ENCODE results near the gene HEATR5A.

Gene HEATR5A

DNA sequence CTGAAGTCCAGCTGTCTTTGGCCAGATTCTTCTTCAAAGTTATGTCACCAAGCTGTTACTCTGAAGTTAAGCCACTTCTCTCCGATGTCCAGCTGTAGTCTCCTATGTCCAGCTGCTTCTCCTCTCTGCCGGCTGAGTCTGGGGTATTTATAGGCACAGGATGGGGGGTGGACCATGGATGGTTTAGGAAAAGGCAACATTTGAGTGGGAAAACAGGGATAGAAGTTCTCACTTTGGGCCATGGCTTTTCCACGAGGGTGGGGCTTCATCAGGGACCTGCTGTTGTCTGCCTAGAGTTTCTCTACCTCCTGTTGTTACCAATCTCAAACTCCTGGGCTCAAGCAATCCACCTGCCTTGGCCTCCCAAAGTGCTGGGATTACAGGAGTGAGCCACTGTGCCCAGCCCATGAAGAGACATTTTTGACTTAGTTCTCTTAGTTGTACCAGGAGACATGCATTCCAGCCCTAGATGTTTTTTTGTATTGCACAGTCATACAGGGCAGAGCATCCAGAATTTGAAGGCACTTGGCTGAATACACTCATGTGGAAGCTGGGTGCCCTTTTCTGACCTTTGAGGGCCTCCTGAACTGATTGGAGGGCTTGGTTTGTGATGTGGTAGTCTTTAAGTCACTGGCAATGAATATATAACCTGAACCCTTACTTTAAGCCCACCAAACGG is 132.9 kb downstream of the HEATR5A start:
- ATAC-seq, result no peak

DNA sequence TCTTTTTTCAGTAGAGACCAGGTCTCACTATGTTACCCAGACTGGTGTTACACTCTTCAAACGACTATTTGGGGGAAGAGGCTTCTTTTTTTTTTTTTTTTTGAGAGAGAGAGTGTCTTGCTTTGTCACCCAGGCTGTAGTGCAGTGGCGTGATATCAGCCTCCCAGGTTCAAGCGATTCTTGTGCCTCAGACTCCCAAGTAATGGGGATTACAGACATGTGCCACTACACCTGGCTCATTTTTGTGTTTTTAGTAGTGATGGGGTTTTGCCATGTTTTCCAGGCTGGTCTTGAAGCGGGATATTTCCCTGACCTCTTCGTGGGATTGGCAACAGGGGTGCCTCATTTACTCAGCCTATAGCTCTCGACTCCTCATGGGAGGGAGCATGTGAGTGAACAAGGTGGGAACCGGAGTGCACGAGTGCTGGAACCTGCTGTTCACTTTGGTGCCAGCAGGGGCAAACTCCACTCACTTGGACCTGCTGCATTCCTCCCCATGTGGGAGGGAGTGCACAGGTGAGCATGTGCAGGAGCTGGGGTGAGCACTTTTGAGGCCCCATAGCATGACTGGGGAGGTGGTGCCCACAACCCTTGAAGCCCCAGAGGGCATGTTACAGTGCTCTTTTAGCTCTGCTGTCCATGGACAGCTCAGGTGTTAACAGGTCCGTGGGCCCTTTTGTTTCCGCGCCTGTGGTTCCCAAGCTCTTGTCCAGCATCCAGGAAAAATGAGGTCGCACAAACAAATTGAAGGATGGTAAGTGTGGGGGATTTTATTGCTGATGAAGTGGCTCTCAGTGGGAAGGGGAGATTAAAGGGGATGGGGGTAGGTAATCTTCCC is 133.7 kb downstream of the HEATR5A start:
- no peak for ATAC-seq
- TF ChIP-seq, protein P1, sequence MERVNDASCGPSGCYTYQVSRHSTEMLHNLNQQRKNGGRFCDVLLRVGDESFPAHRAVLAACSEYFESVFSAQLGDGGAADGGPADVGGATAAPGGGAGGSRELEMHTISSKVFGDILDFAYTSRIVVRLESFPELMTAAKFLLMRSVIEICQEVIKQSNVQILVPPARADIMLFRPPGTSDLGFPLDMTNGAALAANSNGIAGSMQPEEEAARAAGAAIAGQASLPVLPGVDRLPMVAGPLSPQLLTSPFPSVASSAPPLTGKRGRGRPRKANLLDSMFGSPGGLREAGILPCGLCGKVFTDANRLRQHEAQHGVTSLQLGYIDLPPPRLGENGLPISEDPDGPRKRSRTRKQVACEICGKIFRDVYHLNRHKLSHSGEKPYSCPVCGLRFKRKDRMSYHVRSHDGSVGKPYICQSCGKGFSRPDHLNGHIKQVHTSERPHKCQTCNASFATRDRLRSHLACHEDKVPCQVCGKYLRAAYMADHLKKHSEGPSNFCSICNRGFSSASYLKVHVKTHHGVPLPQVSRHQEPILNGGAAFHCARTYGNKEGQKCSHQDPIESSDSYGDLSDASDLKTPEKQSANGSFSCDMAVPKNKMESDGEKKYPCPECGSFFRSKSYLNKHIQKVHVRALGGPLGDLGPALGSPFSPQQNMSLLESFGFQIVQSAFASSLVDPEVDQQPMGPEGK (CRISPR knock-in tag; IDR thresholded peaks at IDR 0.05; ENCODE audit: borderline replicate concordance), result no peak
- TF ChIP-seq ZNF8 (CRISPR knock-in tag; IDR thresholded peaks at IDR 0.05) (no peak), ESRRG (CRISPR knock-in tag; IDR thresholded peaks at IDR 0.05) (no peak), CSDC2 (CRISPR knock-in tag; IDR thresholded peaks at IDR 0.05) (no peak), TOX (CRISPR knock-in tag; IDR thresholded peaks at IDR 0.05; ENCODE audit: borderline replicate concordance) (no peak)
- TF ChIP-seq, protein P2, sequence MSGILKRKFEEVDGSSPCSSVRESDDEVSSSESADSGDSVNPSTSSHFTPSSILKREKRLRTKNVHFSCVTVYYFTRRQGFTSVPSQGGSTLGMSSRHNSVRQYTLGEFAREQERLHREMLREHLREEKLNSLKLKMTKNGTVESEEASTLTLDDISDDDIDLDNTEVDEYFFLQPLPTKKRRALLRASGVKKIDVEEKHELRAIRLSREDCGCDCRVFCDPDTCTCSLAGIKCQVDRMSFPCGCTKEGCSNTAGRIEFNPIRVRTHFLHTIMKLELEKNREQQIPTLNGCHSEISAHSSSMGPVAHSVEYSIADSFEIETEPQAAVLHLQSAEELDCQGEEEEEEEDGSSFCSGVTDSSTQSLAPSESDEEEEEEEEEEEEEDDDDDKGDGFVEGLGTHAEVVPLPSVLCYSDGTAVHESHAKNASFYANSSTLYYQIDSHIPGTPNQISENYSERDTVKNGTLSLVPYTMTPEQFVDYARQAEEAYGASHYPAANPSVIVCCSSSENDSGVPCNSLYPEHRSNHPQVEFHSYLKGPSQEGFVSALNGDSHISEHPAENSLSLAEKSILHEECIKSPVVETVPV (CRISPR knock-in tag; IDR thresholded peaks at IDR 0.05), result no peak
- TF ChIP-seq, protein P3, sequence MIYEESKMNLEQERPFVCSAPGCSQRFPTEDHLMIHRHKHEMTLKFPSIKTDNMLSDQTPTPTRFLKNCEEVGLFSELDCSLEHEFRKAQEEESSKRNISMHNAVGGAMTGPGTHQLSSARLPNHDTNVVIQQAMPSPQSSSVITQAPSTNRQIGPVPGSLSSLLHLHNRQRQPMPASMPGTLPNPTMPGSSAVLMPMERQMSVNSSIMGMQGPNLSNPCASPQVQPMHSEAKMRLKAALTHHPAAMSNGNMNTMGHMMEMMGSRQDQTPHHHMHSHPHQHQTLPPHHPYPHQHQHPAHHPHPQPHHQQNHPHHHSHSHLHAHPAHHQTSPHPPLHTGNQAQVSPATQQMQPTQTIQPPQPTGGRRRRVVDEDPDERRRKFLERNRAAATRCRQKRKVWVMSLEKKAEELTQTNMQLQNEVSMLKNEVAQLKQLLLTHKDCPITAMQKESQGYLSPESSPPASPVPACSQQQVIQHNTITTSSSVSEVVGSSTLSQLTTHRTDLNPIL (CRISPR knock-in tag; IDR thresholded peaks at IDR 0.05; ENCODE audit: low read depth), result no peak

More for the DNA sequence above, 132.9 kb downstream of the HEATR5A start:
- TF ChIP-seq TCF4 (CRISPR knock-in tag; IDR thresholded peaks at IDR 0.05; ENCODE audit: borderline replicate concordance) (no peak), PPARA (CRISPR knock-in tag; IDR thresholded peaks at IDR 0.05; ENCODE audit: borderline replicate concordance) (no peak), SNAI2 (CRISPR knock-in tag; IDR thresholded peaks at IDR 0.05) (no peak), ZNF70 (CRISPR knock-in tag; IDR thresholded peaks at IDR 0.05) (no peak), ISL1 (CRISPR knock-in tag; IDR thresholded peaks at IDR 0.05) (no peak), ESRRG (CRISPR knock-in tag; IDR thresholded peaks at IDR 0.05) (no peak)
- TF ChIP-seq, protein P1 (CRISPR knock-in tag; IDR thresholded peaks at IDR 0.05; ENCODE audit: borderline replicate concordance), result no peak

DNA sequence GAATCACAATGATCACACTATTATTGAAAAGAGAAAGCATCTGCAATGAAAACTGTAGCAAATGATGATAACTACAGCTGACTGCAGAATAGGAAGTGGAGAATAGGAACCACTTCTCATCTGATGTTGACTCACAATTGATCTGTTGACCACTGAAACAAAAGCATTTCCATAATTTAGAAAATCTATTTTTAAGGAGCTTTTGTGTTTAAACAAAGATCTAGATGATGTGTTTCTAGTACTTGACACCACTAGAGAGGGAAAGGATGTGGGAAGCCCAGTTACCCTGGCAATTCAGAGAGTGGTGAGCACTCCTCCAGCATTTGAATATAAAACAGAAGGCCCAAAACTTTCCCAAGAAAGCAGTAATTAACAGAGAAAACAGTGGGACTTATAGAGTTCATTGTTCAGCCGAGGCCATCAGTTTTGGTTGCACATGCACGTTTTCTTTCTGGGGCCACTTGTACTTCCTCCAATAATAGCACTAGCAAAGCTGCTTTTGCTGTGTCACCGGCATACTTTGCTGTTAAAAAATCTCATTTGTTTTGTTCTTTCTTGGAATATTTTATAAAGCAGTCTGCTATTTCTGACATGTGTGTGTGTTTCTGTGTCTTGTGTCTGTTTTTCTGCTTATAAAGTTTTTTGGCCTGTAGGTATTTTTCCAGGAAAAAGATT is 136.6 kb downstream of the HEATR5A start:
- no peak for TF ChIP-seq TOX (CRISPR knock-in tag; IDR thresholded peaks at IDR 0.05; ENCODE audit: borderline replicate concordance)
- no peak for TF ChIP-seq ZC3H10 (CRISPR knock-in tag; IDR thresholded peaks at IDR 0.05)
- TF ChIP-seq TCF4 (CRISPR knock-in tag; IDR thresholded peaks at IDR 0.05; ENCODE audit: borderline replicate concordance), result no peak
- ATAC-seq, result no peak

DNA sequence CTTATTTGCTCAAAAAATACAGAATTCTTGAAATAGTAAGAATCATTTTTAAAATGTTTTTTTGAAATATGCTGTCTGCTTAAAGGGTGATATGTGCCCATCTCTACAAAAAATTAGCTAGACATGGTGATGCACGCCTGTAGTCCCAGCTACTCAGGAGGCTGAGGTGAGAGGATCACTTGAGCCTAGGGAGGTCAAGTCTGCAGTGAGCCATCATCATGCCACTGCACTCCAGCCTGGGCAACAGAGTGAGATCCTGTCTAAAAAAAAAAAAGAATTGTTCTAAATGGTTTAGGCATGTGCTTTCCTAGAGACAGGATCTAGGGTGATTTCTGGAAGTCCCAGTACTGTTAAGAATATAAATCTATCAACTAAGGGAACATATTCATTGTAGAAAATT is 137.2 kb downstream of the HEATR5A start:
- no peak for ATAC-seq

More for the DNA sequence above, 137.2 kb downstream of the HEATR5A start:
- TF ChIP-seq BACH2 (CRISPR knock-in tag; IDR thresholded peaks at IDR 0.05; ENCODE audit: borderline replicate concordance), result no peak
- no peak for TF ChIP-seq ZNF70 (CRISPR knock-in tag; IDR thresholded peaks at IDR 0.05)
- no peak for TF ChIP-seq ISL1 (CRISPR knock-in tag; IDR thresholded peaks at IDR 0.05)
- TF ChIP-seq, protein P2 (CRISPR knock-in tag; IDR thresholded peaks at IDR 0.05), result no peak
- no peak for TF ChIP-seq ZNF8 (CRISPR knock-in tag; IDR thresholded peaks at IDR 0.05)
- no peak for TF ChIP-seq ESRRG (CRISPR knock-in tag; IDR thresholded peaks at IDR 0.05)
- TF ChIP-seq, protein P4, sequence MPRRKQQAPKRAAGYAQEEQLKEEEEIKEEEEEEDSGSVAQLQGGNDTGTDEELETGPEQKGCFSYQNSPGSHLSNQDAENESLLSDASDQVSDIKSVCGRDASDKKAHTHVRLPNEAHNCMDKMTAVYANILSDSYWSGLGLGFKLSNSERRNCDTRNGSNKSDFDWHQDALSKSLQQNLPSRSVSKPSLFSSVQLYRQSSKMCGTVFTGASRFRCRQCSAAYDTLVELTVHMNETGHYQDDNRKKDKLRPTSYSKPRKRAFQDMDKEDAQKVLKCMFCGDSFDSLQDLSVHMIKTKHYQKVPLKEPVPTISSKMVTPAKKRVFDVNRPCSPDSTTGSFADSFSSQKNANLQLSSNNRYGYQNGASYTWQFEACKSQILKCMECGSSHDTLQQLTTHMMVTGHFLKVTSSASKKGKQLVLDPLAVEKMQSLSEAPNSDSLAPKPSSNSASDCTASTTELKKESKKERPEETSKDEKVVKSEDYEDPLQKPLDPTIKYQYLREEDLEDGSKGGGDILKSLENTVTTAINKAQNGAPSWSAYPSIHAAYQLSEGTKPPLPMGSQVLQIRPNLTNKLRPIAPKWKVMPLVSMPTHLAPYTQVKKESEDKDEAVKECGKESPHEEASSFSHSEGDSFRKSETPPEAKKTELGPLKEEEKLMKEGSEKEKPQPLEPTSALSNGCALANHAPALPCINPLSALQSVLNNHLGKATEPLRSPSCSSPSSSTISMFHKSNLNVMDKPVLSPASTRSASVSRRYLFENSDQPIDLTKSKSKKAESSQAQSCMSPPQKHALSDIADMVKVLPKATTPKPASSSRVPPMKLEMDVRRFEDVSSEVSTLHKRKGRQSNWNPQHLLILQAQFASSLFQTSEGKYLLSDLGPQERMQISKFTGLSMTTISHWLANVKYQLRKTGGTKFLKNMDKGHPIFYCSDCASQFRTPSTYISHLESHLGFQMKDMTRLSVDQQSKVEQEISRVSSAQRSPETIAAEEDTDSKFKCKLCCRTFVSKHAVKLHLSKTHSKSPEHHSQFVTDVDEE (CRISPR knock-in tag; IDR thresholded peaks at IDR 0.05), result no peak
- TF ChIP-seq PPARA (CRISPR knock-in tag; IDR thresholded peaks at IDR 0.05; ENCODE audit: borderline replicate concordance), result no peak
- TF ChIP-seq TOX (CRISPR knock-in tag; IDR thresholded peaks at IDR 0.05; ENCODE audit: borderline replicate concordance), result no peak
- no peak for TF ChIP-seq ZFP30 (CRISPR knock-in tag; IDR thresholded peaks at IDR 0.05)

Data from SK-N-SH treated with all-trans-retinoic acid at 6 μM for 48 hours (cell line).